ENCODE measurements around the gene MEA1.

DNA sequence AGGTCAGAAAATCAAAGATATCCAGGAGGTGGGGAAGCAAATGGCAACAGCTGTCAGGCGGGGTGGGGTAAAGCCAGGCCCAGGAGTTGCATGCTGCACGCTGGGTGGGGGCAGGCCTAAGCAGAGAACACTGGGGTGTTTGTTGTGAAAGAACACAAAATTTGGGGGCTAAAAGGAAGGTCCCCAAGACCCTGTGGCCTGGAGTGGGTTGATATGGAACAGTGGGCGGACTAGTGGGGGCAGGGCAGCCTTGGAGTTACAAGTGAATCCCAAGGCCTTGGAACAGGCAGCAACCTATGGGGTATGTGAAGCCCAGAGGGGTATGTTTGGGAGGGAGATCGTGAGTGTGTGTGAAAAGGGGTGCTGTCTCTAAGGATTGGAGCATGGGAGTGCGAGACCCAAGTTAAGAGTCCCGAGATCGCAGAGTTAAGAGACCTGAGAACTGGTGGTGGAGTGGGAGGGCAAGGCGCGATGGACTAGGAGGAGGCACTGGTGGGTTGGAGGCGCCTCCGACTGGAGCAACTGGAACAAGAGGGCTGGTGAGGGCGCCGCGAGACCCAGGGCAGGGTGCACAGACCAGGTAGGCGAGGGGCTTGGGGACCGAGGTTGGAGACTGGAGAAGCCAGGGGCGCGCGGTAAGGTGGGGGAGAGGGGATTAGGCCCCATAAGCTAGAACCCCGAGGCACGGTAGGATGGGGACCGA lies 39.2 kb upstream of the MEA1 start:
- TF ChIP-seq, protein P1, sequence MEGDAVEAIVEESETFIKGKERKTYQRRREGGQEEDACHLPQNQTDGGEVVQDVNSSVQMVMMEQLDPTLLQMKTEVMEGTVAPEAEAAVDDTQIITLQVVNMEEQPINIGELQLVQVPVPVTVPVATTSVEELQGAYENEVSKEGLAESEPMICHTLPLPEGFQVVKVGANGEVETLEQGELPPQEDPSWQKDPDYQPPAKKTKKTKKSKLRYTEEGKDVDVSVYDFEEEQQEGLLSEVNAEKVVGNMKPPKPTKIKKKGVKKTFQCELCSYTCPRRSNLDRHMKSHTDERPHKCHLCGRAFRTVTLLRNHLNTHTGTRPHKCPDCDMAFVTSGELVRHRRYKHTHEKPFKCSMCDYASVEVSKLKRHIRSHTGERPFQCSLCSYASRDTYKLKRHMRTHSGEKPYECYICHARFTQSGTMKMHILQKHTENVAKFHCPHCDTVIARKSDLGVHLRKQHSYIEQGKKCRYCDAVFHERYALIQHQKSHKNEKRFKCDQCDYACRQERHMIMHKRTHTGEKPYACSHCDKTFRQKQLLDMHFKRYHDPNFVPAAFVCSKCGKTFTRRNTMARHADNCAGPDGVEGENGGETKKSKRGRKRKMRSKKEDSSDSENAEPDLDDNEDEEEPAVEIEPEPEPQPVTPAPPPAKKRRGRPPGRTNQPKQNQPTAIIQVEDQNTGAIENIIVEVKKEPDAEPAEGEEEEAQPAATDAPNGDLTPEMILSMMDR (conservative IDR thresholded peaks at IDR 0.05; ENCODE audit: low read depth, low read length), result no peak
- no peak for TF ChIP-seq USF2 (IDR thresholded peaks at IDR 0.05; ENCODE audit: low read depth, low read length)
- no peak for TF ChIP-seq ELK1 (IDR thresholded peaks at IDR 0.05; ENCODE audit: borderline replicate concordance, low read depth, low read length)
- no peak for TF ChIP-seq RAD21 (IDR thresholded peaks at IDR 0.05; ENCODE audit: low read length)
- TF ChIP-seq CEBPB (IDR thresholded peaks at IDR 0.05; ENCODE audit: low read depth, low read length), result no peak
- no peak for TF ChIP-seq POLR2A (IDR thresholded peaks at IDR 0.05; ENCODE audit: low read depth, low read length)
- no peak for TF ChIP-seq BHLHE40 (IDR thresholded peaks at IDR 0.05; ENCODE audit: low read depth, low read length)
- TF ChIP-seq RFX5 (IDR thresholded peaks at IDR 0.05; ENCODE audit: low read depth, low read length), result no peak
- no peak for TF ChIP-seq MAFK (IDR thresholded peaks at IDR 0.05; ENCODE audit: low read depth, low read length)
- no peak for TF ChIP-seq RCOR1 (IDR thresholded peaks at IDR 0.05; ENCODE audit: insufficient replicate concordance, low read length)
- no peak for TF ChIP-seq SMC3 (IDR thresholded peaks at IDR 0.05; ENCODE audit: low read depth, low read length)
- no peak for TF ChIP-seq MAZ (IDR thresholded peaks at IDR 0.05; ENCODE audit: borderline replicate concordance, low read depth, low read length)
- no peak for TF ChIP-seq MXI1 (IDR thresholded peaks at IDR 0.05; ENCODE audit: borderline replicate concordance, low read depth, low read length)
- no peak for TF ChIP-seq CHD1 (IDR thresholded peaks at IDR 0.05; ENCODE audit: low read depth, low read length)

All from IMR-90 (cell line).